Lung (tissue), 12 donors: Measurements from ENCODE around the gene NCAPG2. TPM values are rescaled to one million over a fixed set of nuclear protein-coding genes. Genes with fewer than 3 reads are reported as not detected.

Source experiments
- ATAC-seq: fragments of 200-7000 bp; cut with Tn5 transposase; one replicate; pipeline ENCODE4 v1.9.1; 2020; ENCODE audit warnings: moderate number of reproducible peaks; ENCODE audit not compliant: insufficient read depth, low FRiP score
- DNase-seq, 3 donors: peaks; one replicate each; pipeline ENCODE4 v3.0.0-alpha.2; 2013 to 2017
- H3K27ac ChIP-seq, 2 donors: one replicate each; pipeline ENCODE4 v1.5.1; 2013; ENCODE audit warnings: mild to moderate bottlenecking in 2 of 2, moderate library complexity in 2 of 2, control low read depth in 1 of 2, inconsistent platforms in 1 of 2, low read depth in 1 of 2, low read length in 1 of 2
- H3K27me3 ChIP-seq, 3 donors: one replicate each; pipeline ENCODE4 v1.5.1; 2013; ENCODE audit warnings: low read length in 2 of 3; ENCODE audit not compliant: control insufficient read depth in 3 of 3, insufficient read depth in 3 of 3
- H3K36me3 ChIP-seq, 4 donors: one replicate each; pipeline ENCODE4 v1.5.1; 2013; ENCODE audit warnings: low read length in 4 of 4, mild to moderate bottlenecking in 1 of 4, moderate library complexity in 1 of 4; ENCODE audit not compliant: control insufficient read depth in 4 of 4, insufficient read depth in 4 of 4
- H3K4me1 ChIP-seq, 5 donors: one replicate each; pipeline ENCODE4 v1.5.1; 2013; ENCODE audit warnings: low read length in 5 of 5, mild to moderate bottlenecking in 2 of 5, moderate library complexity in 1 of 5; ENCODE audit not compliant: control insufficient read depth in 5 of 5, insufficient read depth in 5 of 5
- H3K4me3 ChIP-seq: one replicate; pipeline ENCODE4 v1.5.1; 2013; ENCODE audit warnings: mild to moderate bottlenecking, control low read depth, moderate library complexity
- H3K9ac ChIP-seq, 2 donors: one replicate each; pipeline ENCODE4 v1.5.1; 2013; ENCODE audit warnings: low read length in 2 of 2, control low read depth in 1 of 2; ENCODE audit not compliant: insufficient read depth in 1 of 2
- H3K9me3 ChIP-seq, 4 donors: one replicate each; pipeline ENCODE4 v1.5.1; 2013; ENCODE audit warnings: low read length in 3 of 4, mild to moderate bottlenecking in 1 of 4, moderate library complexity in 1 of 4; ENCODE audit not compliant: control insufficient read depth in 4 of 4, insufficient read depth in 3 of 4
- WGBS, 2 donors: extraction: QIAGEN DNeasy Blood & Tissue Kit; methylation state at CpG; one replicate each; pipeline ENCODE4 v1.1.7; 2013; 5-methylcytosine and 5-hydroxymethylcytosine counted together
- polyA plus RNA-seq, 2 donors: library from polyadenylated mRNA; stranded (reverse); fragments of 200-250 nt; gene quantifications; one replicate each; pipeline ENCODE4 v1.2.1, GENCODE V29; 2013
- total RNA-seq, 2 donors: library from RNA; depleted of rRNA in 1 of 2; stranded (reverse); fragments of >200 nt in 1 of 2; gene quantifications; one replicate each; pipeline ENCODE4 v1.2.1, GENCODE V29; 2014 to 2021
- TF ChIP-seq, protein P1 (sequence below): IDR thresholded peaks from 2 replicates; pipeline ENCODE4 v1.5.1; 2012; ENCODE audit warnings: mild to moderate bottlenecking; ENCODE audit errors: control extremely low read depth, extremely low read depth
- donor health status: control.
- donor health status: control.
- donor health status: Bipolar disorder and iron deficiency.
- donor health status: healthy.
- donor health status: DM: yes; HTN: yes; CAD: no.

NCAPG2 gene
- total and polyA plus RNA-seq, 4 donors, result 2.1 to 13.5 (median 6.9) TPM

DNA sequence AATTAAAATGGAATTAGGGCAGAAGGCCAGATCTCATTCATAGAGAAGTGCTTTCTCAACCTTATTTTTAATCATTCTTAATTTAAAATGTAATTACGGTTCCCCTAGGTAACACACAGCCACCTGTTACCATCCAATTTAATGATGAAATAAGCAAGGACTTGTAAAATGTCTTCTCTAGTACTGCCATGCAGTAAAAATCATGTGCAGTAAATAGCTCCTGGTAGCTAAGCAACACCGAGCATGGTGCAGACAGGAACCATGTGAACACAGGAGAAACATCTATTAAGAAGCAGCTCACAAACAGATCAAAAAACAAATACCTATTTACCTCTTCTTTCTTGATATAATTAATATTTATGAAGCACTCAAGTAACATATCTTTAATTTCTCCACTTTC is 15.1 kb downstream of the NCAPG2 start:
- Histone ChIP-seq H3K4me1 (no peaks in the 10 kb centered on the region), H3K9ac (no peak overlapping the region), H3K4me3 (no peak overlapping the region), H3K27me3 (no peaks in the 10 kb centered on the region), H3K9me3 (no peaks in the 10 kb centered on the region), H3K36me3 (peaks cover 3 to 13% (median 8%) of the 10 kb centered on the region in 4 donors), H3K27ac (no peak overlapping the region)
- no peak for DNase-seq
- ATAC-seq, result no peak
- TF ChIP-seq, protein P1, sequence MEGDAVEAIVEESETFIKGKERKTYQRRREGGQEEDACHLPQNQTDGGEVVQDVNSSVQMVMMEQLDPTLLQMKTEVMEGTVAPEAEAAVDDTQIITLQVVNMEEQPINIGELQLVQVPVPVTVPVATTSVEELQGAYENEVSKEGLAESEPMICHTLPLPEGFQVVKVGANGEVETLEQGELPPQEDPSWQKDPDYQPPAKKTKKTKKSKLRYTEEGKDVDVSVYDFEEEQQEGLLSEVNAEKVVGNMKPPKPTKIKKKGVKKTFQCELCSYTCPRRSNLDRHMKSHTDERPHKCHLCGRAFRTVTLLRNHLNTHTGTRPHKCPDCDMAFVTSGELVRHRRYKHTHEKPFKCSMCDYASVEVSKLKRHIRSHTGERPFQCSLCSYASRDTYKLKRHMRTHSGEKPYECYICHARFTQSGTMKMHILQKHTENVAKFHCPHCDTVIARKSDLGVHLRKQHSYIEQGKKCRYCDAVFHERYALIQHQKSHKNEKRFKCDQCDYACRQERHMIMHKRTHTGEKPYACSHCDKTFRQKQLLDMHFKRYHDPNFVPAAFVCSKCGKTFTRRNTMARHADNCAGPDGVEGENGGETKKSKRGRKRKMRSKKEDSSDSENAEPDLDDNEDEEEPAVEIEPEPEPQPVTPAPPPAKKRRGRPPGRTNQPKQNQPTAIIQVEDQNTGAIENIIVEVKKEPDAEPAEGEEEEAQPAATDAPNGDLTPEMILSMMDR, result no peak
- WGBS, 2 donors, result 99 to 100% methylated on average over 2 of the region's 2 CpGs

DNA sequence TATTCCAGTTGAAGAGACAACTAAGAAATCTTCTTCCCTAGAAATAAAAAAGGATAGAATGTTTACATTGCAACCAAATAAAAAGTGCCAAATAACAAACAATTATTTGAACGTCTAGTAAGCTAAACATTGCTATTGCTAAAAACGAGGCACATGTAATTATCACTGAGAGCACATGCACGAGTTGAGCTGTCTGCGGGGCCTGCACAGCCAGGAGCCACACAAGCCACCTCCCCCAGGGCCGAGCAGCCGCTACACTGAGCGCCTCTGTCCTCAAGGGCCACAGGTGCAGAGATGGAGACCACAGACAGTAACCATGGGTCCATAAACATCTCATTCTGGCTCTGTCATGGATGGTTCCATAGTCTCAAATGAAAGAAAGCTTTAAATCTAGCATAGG is 17.2 kb downstream of the NCAPG2 start:
- Histone ChIP-seq H3K9me3 (no peaks in the 10 kb centered on the region), H3K9ac (no peak overlapping the region), H3K36me3 (peaks cover 3 to 16% (median 8%) of the 10 kb centered on the region in 4 donors), H3K4me3 (no peak overlapping the region), H3K4me1 (no peaks in the 10 kb centered on the region), H3K27me3 (no peaks in the 10 kb centered on the region), H3K27ac (no peak overlapping the region)
- WGBS, 2 donors, result 91 to 94% methylated on average over 7 of the region's 7 CpGs
- ATAC-seq (no peak), DNase-seq (no peak)
- TF ChIP-seq, protein P1, result no peak

DNA sequence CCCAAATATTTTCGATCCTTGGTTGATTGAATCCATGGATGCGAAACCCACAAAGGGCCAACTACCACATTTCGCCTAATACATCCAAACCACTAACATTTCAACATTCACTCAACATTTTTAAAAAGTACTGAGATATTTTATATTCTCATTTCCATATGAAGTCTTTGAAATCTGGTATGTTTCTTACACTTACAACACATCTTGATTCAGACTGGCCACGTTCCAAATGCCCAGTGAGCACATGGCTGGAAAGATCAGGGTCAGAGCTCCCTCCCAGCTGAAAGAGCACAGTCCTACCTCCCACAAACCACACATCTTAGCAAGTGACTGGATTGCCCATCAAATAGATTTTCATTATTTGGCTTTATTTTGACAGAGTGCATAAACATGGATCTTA is 18.9 kb downstream of the NCAPG2 start:
- TF ChIP-seq, protein P1, result no peak
- H3K4me1 ChIP-seq, result no peaks in the 10 kb centered on the region
- no peaks in the 10 kb centered on the region for H3K9me3 ChIP-seq
- peaks cover 3 to 16% (median 8%) of the 10 kb centered on the region in 4 donors for H3K36me3 ChIP-seq
- 95% methylated on average over 4 of the region's 4 CpGs for WGBS, 2 donors
- no peak for ATAC-seq
- DNase-seq, result no peak
- H3K27ac ChIP-seq, result no peak overlapping the region
- no peaks in the 10 kb centered on the region for H3K27me3 ChIP-seq
- no peak overlapping the region for H3K9ac ChIP-seq
- no peak overlapping the region for H3K4me3 ChIP-seq

DNA sequence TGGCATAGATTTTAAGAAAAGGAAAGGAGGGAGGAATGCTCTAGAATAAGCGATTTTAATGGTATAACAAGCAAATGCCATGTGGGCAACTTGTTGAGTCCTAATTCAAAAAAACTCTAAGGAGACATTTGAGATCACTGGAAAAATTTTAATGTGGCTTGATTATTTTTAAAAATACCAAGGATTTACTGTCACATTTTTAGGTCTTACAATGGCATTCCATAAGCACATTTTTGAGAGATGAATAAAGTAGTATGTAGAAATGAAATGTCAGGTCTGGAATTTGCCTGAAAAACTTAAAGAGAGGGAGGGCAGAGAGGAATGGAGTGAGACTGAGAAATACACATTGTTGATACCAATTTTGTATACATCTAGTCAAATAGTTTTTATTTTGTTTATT is 20.3 kb downstream of the NCAPG2 start:
- 97 to 98% methylated on average over 1 of the region's 1 CpG for WGBS, 2 donors
- Histone ChIP-seq H3K9me3 (no peaks in the 10 kb centered on the region), H3K27ac (no peak overlapping the region), H3K36me3 (peaks cover 6 to 22% (median 8%) of the 10 kb centered on the region in 4 donors), H3K4me1 (no peaks in the 10 kb centered on the region), H3K27me3 (no peaks in the 10 kb centered on the region), H3K4me3 (no peak overlapping the region), H3K9ac (no peak overlapping the region)
- TF ChIP-seq, protein P1, result no peak
- DNase-seq, result no peak
- ATAC-seq, result no peak
